NCI-H1417 treated with DMSO at 0.1 percent for 48 hours (cell line): Measurements from ENCODE around the gene KCNH1.

Source experiments
- DNase-seq: peaks from one replicate; lab custom pipeline; 2025; lab: John Stamatoyannopoulos, UW

Gene KCNH1

GRCh38 chr1:210754878-210755665 is 378.9 kb downstream of the KCNH1 start:
- peak; percentile 58 for DNase-seq

- DNase-seq, result no peak
These were observed 382.0 kb downstream of the KCNH1 start for GRCh38 chr1:210751911-210752310.

GRCh38 chr1:210750468-210750867 is 383.5 kb downstream of the KCNH1 start:
- no peak for DNase-seq

GRCh38 chr1:210748796-210749195 is 385.2 kb downstream of the KCNH1 start:
- no peak for DNase-seq

GRCh38 chr1:210747890-210748289 is 386.1 kb downstream of the KCNH1 start:
- DNase-seq, result no peak

- DNase-seq, result no peak
These were observed 386.8 kb downstream of the KCNH1 start for GRCh38 chr1:210747112-210747511.

- no peak for DNase-seq
These were observed 387.8 kb downstream of the KCNH1 start for GRCh38 chr1:210746024-210746731.

GRCh38 chr1:210743038-210743437 is 390.9 kb downstream of the KCNH1 start:
- DNase-seq, result no peak

GRCh38 chr1:210741564-210741963 is 392.4 kb downstream of the KCNH1 start:
- no peak for DNase-seq

- DNase-seq, result no peak
These were observed 394.3 kb downstream of the KCNH1 start for GRCh38 chr1:210739627-210740026.

- no peak for DNase-seq
These were observed 395.7 kb downstream of the KCNH1 start for GRCh38 chr1:210738256-210738655.

- DNase-seq, result no peak
These were observed 397.2 kb downstream of the KCNH1 start for GRCh38 chr1:210736713-210737112.

GRCh38 chr1:210731597-210731996 is 402.4 kb downstream of the KCNH1 start:
- DNase-seq, result no peak

GRCh38 chr1:210731193-210731592 is 402.8 kb downstream of the KCNH1 start:
- no peak for DNase-seq

GRCh38 chr1:210730023-210730422 is 403.9 kb downstream of the KCNH1 start:
- DNase-seq, result peak; percentile 61

- no peak for DNase-seq
These were observed 405.4 kb downstream of the KCNH1 start for GRCh38 chr1:210728437-210729149.

- no peak for DNase-seq
These were observed 406.2 kb downstream of the KCNH1 start for GRCh38 chr1:210727709-210728108.

GRCh38 chr1:210726621-210727020 is 407.3 kb downstream of the KCNH1 start:
- DNase-seq, result no peak

GRCh38 chr1:210724768-210725167 is 409.2 kb downstream of the KCNH1 start:
- DNase-seq, result no peak

- no peak for DNase-seq
These were observed 410.3 kb downstream of the KCNH1 start for GRCh38 chr1:210723646-210724045.

- no peak for DNase-seq
These were observed 411.4 kb downstream of the KCNH1 start for GRCh38 chr1:210722410-210723081.

- DNase-seq, result no peak
These were observed 418.9 kb downstream of the KCNH1 start for GRCh38 chr1:210715072-210715471.
